Thyroid gland (tissue), 4 donors: ENCODE results near the gene STIM1.

ENCODE experiments used
- POLR2A ChIP-seq, 2 donors: fragments of 450-650 bp; IDR thresholded peaks; one replicate each; pipeline ENCODE4 v1.6.1; 2017; ENCODE audit warnings: antibody characterized with exemption in 2 of 2, mild to moderate bottlenecking in 2 of 2, moderate library complexity in 1 of 2
- TF ChIP-seq, protein P1 (sequence below), 6 experiments: fragments of 200-600 bp in 3 of 6; fragments of 450-650 bp in 3 of 6; sonication (generic) in 3 of 6; IDR thresholded peaks; one replicate each; pipeline ENCODE4 v1.5.1; 2016 to 2019; ENCODE audit warnings: antibody characterized with exemption in 6 of 6, mild to moderate bottlenecking in 2 of 6, inconsistent platforms in 1 of 6, moderate library complexity in 1 of 6

DNA sequence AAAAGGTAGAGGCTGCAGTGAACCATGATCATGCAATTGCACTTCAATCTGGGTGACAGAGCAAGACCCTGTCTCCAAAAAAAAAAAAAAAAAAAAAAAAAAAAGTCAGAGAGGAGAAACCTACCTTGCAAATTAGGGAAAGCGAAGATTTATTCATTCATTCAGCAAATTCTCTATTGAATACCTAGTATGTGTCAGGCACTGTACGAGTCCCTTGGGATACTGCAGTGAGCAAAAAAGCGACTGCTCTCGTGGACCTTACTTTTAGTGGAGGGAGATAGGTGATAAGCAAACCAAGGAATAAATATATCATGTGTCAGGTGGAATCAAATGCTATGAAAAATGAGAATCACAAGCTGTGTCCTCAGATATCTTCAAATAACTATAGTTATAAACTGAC lies 101.3 kb downstream of the STIM1 start:
- TF ChIP-seq, protein P1, sequence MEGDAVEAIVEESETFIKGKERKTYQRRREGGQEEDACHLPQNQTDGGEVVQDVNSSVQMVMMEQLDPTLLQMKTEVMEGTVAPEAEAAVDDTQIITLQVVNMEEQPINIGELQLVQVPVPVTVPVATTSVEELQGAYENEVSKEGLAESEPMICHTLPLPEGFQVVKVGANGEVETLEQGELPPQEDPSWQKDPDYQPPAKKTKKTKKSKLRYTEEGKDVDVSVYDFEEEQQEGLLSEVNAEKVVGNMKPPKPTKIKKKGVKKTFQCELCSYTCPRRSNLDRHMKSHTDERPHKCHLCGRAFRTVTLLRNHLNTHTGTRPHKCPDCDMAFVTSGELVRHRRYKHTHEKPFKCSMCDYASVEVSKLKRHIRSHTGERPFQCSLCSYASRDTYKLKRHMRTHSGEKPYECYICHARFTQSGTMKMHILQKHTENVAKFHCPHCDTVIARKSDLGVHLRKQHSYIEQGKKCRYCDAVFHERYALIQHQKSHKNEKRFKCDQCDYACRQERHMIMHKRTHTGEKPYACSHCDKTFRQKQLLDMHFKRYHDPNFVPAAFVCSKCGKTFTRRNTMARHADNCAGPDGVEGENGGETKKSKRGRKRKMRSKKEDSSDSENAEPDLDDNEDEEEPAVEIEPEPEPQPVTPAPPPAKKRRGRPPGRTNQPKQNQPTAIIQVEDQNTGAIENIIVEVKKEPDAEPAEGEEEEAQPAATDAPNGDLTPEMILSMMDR (IDR thresholded peaks at IDR 0.05) = no peak
- no peak for TF ChIP-seq POLR2A (IDR thresholded peaks at IDR 0.05)
